IMR-90 (cell line): ENCODE measurements around the gene MALRD1. TPM values are rescaled to one million over a fixed set of nuclear protein-coding genes. Genes with fewer than 3 reads are reported as not detected.

ENCODE experiments used
- ATAC-seq: fragments of 200-7000 bp; cut with Tn5 transposase; 2 replicates; pipeline ENCODE4 v1.9.1; 2020; ENCODE audit warnings: low read depth, mild to moderate bottlenecking, moderate library complexity
- BruUV-seq: library from RNA; stranded (reverse); fragments of 400-500 nt; replicated peaks from 2 replicates; lab custom pipeline; 2021; lab: Mats Ljungman, UMichigan
- CTCF ChIA-PET: fragments of 300-600 bp; formaldehyde crosslinking; extraction: SDS; loops from one replicate; lab custom pipeline; 2021; ENCODE audit warnings: antibody characterized with exemption; lab: Yijun Ruan, JAX
- POLR2A ChIA-PET: fragments of 300-600 bp; sonication (Branson Sonifier 250); formaldehyde crosslinking; loops from one replicate; lab custom pipeline; 2022; ENCODE audit warnings: antibody characterized with exemption; ENCODE audit not compliant: unreplicated experiment; lab: Charles Lee
- DNase-seq: peaks from one replicate; pipeline ENCODE4 v3.0.0; 2013
- H2AFZ ChIP-seq: replicated peaks from 2 replicates; pipeline ENCODE3; 2013; ENCODE audit warnings: low read length, mild to moderate bottlenecking; ENCODE audit not compliant: poor library complexity
- H2AK5ac ChIP-seq: 2 replicates; pipeline ENCODE4 v1.6.1; 2013; ENCODE audit warnings: low read depth, low read length, inconsistent platforms
- H2AK9ac ChIP-seq: replicated peaks from 2 replicates; pipeline ENCODE3; 2013; ENCODE audit warnings: mild to moderate bottlenecking, low read depth, low read length, moderate library complexity; ENCODE audit not compliant: poor library complexity
- H2BK120ac ChIP-seq: 2 replicates; pipeline ENCODE4 v1.6.1; 2013; ENCODE audit warnings: low read depth, low read length, inconsistent platforms
- H2BK15ac ChIP-seq: 3 replicates; pipeline ENCODE4 v1.6.1; 2013; ENCODE audit warnings: low read depth, low read length, inconsistent platforms
- H2BK20ac ChIP-seq: 2 replicates; pipeline ENCODE4 v1.6.1; 2013; ENCODE audit warnings: low read depth, mild to moderate bottlenecking, inconsistent platforms, low read length, moderate library complexity
- H2BK5ac ChIP-seq: 2 replicates; pipeline ENCODE4 v1.6.1; 2013; ENCODE audit warnings: mild to moderate bottlenecking, low read depth, low read length, inconsistent platforms; ENCODE audit not compliant: poor library complexity, severe bottlenecking
- H3K14ac ChIP-seq: replicated peaks from 2 replicates; pipeline ENCODE4 v1.6.1; 2013; ENCODE audit warnings: low read depth, low read length, inconsistent platforms
- H3K18ac ChIP-seq: 2 replicates; pipeline ENCODE4 v1.6.1; 2013; ENCODE audit warnings: low read depth, low read length, control low read depth
- H3K23ac ChIP-seq: 2 replicates; pipeline ENCODE4 v1.6.1; 2013; ENCODE audit warnings: low read depth, low read length, inconsistent platforms
- H3K27ac ChIP-seq: 2 replicates; pipeline ENCODE4 v1.5.1; 2013; ENCODE audit warnings: mild to moderate bottlenecking, control low read depth, low read length; ENCODE audit not compliant: insufficient read depth
- H3K27me3 ChIP-seq: 2 replicates; pipeline ENCODE4 v1.6.1; 2013; ENCODE audit warnings: low read length; ENCODE audit not compliant: control insufficient read depth, insufficient read depth
- H3K36me3 ChIP-seq: 2 replicates; pipeline ENCODE4 v1.6.1; 2013; ENCODE audit warnings: low read length, mixed read lengths; ENCODE audit not compliant: control insufficient read depth, insufficient read depth
- H3K4ac ChIP-seq: 2 replicates; pipeline ENCODE4 v1.6.1; 2013; ENCODE audit warnings: low read depth, low read length, inconsistent platforms
- H3K4me1 ChIP-seq: 2 replicates; pipeline ENCODE4 v1.6.1; 2013; ENCODE audit warnings: low read length, mixed read lengths; ENCODE audit not compliant: control insufficient read depth, insufficient read depth
- H3K4me2 ChIP-seq: 2 replicates; pipeline ENCODE4 v1.6.1; 2013; ENCODE audit warnings: low read depth, mild to moderate bottlenecking, control low read depth, low read length, moderate library complexity
- H3K4me3 ChIP-seq: 2 replicates; pipeline ENCODE4 v1.5.1; 2013; ENCODE audit warnings: low read depth, mild to moderate bottlenecking, control low read depth, low read length, moderate library complexity; ENCODE audit not compliant: insufficient read depth
- H3K56ac ChIP-seq: 2 replicates; pipeline ENCODE4 v1.6.1; 2013; ENCODE audit warnings: low read length, inconsistent platforms; ENCODE audit not compliant: insufficient read depth; ENCODE audit errors: extremely low read depth
- H3K79me1 ChIP-seq, 2 experiments: 2 replicates each; pipeline ENCODE4 v1.6.1; 2013; ENCODE audit warnings: low read length in 2 of 2, inconsistent platforms in 1 of 2, low read depth in 1 of 2
- H3K9ac ChIP-seq: 2 replicates; pipeline ENCODE4 v1.6.1; 2013; ENCODE audit warnings: low read depth, low read length, control low read depth
- H3K9me1 ChIP-seq: 2 replicates; pipeline ENCODE4 v1.6.1; 2013; ENCODE audit warnings: low read length, inconsistent platforms; ENCODE audit not compliant: insufficient read depth
- H3K9me3 ChIP-seq: 2 replicates; pipeline ENCODE4 v1.6.1; 2013; ENCODE audit warnings: low read length; ENCODE audit not compliant: control insufficient read depth, insufficient read depth
- H4K20me1 ChIP-seq: 2 replicates; pipeline ENCODE4 v1.6.1; 2013; ENCODE audit warnings: low read length, inconsistent platforms; ENCODE audit not compliant: insufficient read depth
- H4K5ac ChIP-seq: 2 replicates; pipeline ENCODE4 v1.6.1; 2013; ENCODE audit warnings: mild to moderate bottlenecking, low read depth, low read length, control low read depth
- H4K8ac ChIP-seq, 2 experiments: 2 replicates each; pipeline ENCODE4 v1.6.1; 2013; ENCODE audit warnings: low read depth in 2 of 2, low read length in 2 of 2, control low read depth in 1 of 2, inconsistent platforms in 1 of 2
- H4K91ac ChIP-seq: 2 replicates; pipeline ENCODE4 v1.6.1; 2013; ENCODE audit warnings: low read depth, low read length, inconsistent platforms; ENCODE audit not compliant: insufficient read depth
- WGBS, 2 experiments: methylation state at CpG; one replicate each; pipeline versions ENCODE4 v1.1.5 to v1.1.7; 2013; ENCODE audit warnings: missing lambda C conversion rate in 2 of 2; ENCODE audit not compliant: insufficient read length in 1 of 2; ENCODE audit errors: extremely low coverage in 2 of 2; 5-methylcytosine and 5-hydroxymethylcytosine counted together
- dilution Hi-C: fragments of 300-500 bp; cut with HindIII; formaldehyde crosslinking; loops from one replicate; pipeline ENCODE4 v1.14.3; 2018; ENCODE audit warnings: low sequenced_read_pairs; ENCODE audit not compliant: unreplicated experiment
- in situ Hi-C: fragments of 300-500 bp; cut with MboI; formaldehyde crosslinking; loops from 3 replicates; pipeline ENCODE4 v1.14.3; 2019; ENCODE audit warnings: low sequenced_read_pairs, inconsistent platforms, mixed read lengths
- intact Hi-C: fragments of 100-400 bp; cut with micrococcal nuclease; formaldehyde crosslinking; loops from 2 replicates; pipeline ENCODE4 v1.10.0; 2022
- polyA plus RNA-seq, 3 experiments: library from polyadenylated mRNA; depleted of rRNA; stranded (reverse); fragments of >200 nt; gene quantifications; 2 replicates each; pipeline ENCODE4 v1.2.3, GENCODE V29; 2012; ENCODE audit warnings: low replicate concordance in 1 of 3
- total RNA-seq: library from RNA; depleted of rRNA; stranded (reverse); fragments of >200 nt; gene quantifications from 2 replicates; pipeline ENCODE4 v1.2.3, GENCODE V29; 2012
- TF ChIP-seq, protein P1 (sequence below): fragments of 150-350 bp; IDR thresholded peaks from 2 replicates; pipeline ENCODE4 v1.6.1; 2016; ENCODE audit warnings: low read depth, mild to moderate bottlenecking, low read length, moderate library complexity, borderline replicate concordance

Gene MALRD1
- total and polyA plus RNA-seq, 2 of the 4 experiments (the other 2 are of a cell fraction) = 0.34 to 1.1 TPM

- dilution Hi-C loops = no loop called here
- Histone ChIP-seq H3K27me3 (no peaks in the 10 kb centered on the region), H2BK5ac (no peak overlapping the region), H2AK5ac (no peak overlapping the region), H2BK15ac (no peak overlapping the region), H3K36me3 (no peaks in the 10 kb centered on the region), H3K4me2 (no peak overlapping the region), H2AFZ (peak overlapping the region; percentile 66), H2AK9ac (no peak overlapping the region), H2BK20ac (no peak overlapping the region), H3K18ac (no peak overlapping the region), H4K5ac (no peak overlapping the region), H3K27ac (no peak overlapping the region), H3K4me3 (no peak overlapping the region), H3K23ac (no peak overlapping the region), H3K14ac (no peak overlapping the region), H4K20me1 (no peaks in the 10 kb centered on the region), H3K56ac (no peak overlapping the region), H2BK120ac (no peak overlapping the region), H3K9me3 (no peaks in the 10 kb centered on the region), H4K91ac (no peak overlapping the region), H4K8ac (no peak overlapping the region), H3K79me1 (no peaks in the 10 kb centered on the region), H3K9me1 (no peaks in the 10 kb centered on the region), H3K4me1 (0 out of 2 replicates have a peak, but pooled peaks cover 1% of the 10 kb centered on the region), H3K9ac (no peak overlapping the region), H3K4ac (no peak overlapping the region)
- ChIA-PET POLR2A (interaction anchor here (0.6 kb wide), 1 partner anchor 1268 kb away, joined by 5 read pairs; no protein-coding TSS in a partner anchor), CTCF (no interaction called here)
- DNase-seq (peak; percentile 33), ATAC-seq (no peak)
- TF ChIP-seq, protein P1, sequence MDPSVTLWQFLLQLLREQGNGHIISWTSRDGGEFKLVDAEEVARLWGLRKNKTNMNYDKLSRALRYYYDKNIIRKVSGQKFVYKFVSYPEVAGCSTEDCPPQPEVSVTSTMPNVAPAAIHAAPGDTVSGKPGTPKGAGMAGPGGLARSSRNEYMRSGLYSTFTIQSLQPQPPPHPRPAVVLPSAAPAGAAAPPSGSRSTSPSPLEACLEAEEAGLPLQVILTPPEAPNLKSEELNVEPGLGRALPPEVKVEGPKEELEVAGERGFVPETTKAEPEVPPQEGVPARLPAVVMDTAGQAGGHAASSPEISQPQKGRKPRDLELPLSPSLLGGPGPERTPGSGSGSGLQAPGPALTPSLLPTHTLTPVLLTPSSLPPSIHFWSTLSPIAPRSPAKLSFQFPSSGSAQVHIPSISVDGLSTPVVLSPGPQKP = no peak
- intact Hi-C loops = no loop called here
- in situ Hi-C loops = no loop called here
- WGBS, 2 experiments = 100% methylated on average over 2 of the region's 5 CpGs; no CpG with 5 or more reads in 1 of the 2 experiments
- no TSS peak for BruUV-seq
Observed at GRCh38 chr10:19592276-19592675, 543.7 kb downstream of the MALRD1 start.
